GM21529 (cell line): ENCODE data around the gene USP35.

Experiments
- ATAC-seq: cut with Tn5 transposase; IDR thresholded peaks from one replicate; pipeline ENCODE4 v1.9.1; 2021; ENCODE audit not compliant: unreplicated experiment

Gene USP35

GRCh38 chr11:78197816-78198215 lies 9.1 kb downstream of the USP35 start:
- no peak for ATAC-seq

GRCh38 chr11:78199015-78199652 lies 10.4 kb downstream of the USP35 start:
- ATAC-seq = no peak

GRCh38 chr11:78199653-78200015 lies 10.9 kb downstream of the USP35 start:
- ATAC-seq = no peak

GRCh38 chr11:78200061-78200460 lies 11.3 kb downstream of the USP35 start:
- ATAC-seq = no peak

GRCh38 chr11:78200553-78200952 lies 11.8 kb downstream of the USP35 start:
- no peak for ATAC-seq

GRCh38 chr11:78201096-78201818 lies 12.5 kb downstream of the USP35 start:
- no peak for ATAC-seq

GRCh38 chr11:78202733-78203167 lies 14.0 kb downstream of the USP35 start:
- no peak for ATAC-seq

GRCh38 chr11:78203184-78203583 lies 14.5 kb downstream of the USP35 start:
- ATAC-seq = no peak

- ATAC-seq = no peak
Observed at GRCh38 chr11:78205256-78205655, 16.5 kb downstream of the USP35 start.

- no peak for ATAC-seq
Observed at GRCh38 chr11:78205691-78206090, 17.0 kb downstream of the USP35 start.

GRCh38 chr11:78207532-78208256 lies 19.0 kb downstream of the USP35 start:
- ATAC-seq = no peak

- no peak for ATAC-seq
Observed at GRCh38 chr11:78208257-78209165, 19.8 kb downstream of the USP35 start.

- ATAC-seq = no peak
Observed at GRCh38 chr11:78209478-78209877, 20.8 kb downstream of the USP35 start.

- no peak for ATAC-seq
Observed at GRCh38 chr11:78210000-78210608, 21.4 kb downstream of the USP35 start.

- no peak for ATAC-seq
Observed at GRCh38 chr11:78211565-78211964, 22.8 kb downstream of the USP35 start.

- no peak for ATAC-seq
Observed at GRCh38 chr11:78212586-78213371, 24.1 kb downstream of the USP35 start.

GRCh38 chr11:78213526-78214330 lies 25.0 kb downstream of the USP35 start:
- no peak for ATAC-seq

- no peak for ATAC-seq
Observed at GRCh38 chr11:78214331-78215194, 25.8 kb downstream of the USP35 start.
